Measurements from ENCODE around the gene CHD1L. TPM values are rescaled to one million over a fixed set of nuclear protein-coding genes. Genes with fewer than 3 reads are reported as not detected.
"Not testable (repeated sequence)": the region's sequence is repeated elsewhere in the genome, so short reads cannot be mapped to it uniquely, and the experiment has no call there.

The CHD1L gene
- 19.1 and 20.5 TPM in 2 replicates for polyA plus RNA-seq (2013)

DNA sequence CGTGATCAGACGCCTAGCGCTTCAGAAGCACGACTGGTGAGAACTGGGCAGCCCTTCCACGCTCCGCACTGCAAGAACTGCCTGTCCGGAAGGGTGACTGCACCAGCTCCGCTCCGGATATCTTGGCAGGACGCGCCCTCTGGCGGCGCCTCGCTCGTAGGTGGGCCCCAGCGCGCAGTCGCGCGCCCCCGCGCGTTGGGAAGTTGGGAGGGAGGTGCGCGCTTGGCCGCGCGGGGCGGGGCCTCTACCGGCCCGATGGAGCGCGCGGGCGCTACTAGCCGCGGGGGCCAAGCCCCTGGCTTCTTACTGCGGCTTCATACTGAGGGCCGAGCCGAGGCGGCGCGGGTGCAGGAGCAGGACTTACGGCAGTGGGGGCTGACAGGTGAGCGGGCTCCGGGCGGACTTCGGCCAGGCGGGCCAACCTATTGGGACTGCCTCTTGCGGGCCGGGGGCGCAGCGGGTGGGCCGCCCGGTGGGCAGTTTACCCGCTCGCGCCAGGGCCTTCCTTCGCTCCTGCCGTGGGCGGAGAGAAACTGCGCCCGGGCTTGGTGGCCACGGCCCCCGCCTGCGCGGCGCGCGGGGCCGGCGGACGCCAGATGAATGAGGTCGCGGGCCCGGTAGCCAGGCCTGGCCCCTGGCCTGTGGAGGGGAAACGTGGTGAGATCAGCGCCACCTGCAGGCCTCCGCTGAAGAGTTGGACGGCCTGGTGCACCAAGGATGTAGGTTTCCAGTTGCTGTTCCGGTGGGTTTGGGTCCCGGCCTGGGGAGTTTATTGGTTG, at the start of gene CHD1L:
TSS of gene CHD1L (plus strand) at position 236 of the 779 bp plus-strand sequence. CDS start at position 256, 20 bp downstream.
- Histone ChIP-seq H2BK12ac (ENCODE audit: low read length) (no peak within 1 kb of the TSS), H3K18ac (ENCODE audit: low read length) (peak within 1 kb of the TSS; percentile 83), H3K4me2 (ENCODE audit: low read length) (peak within 1 kb of the TSS; percentile 94), H4K12ac (ENCODE audit: low read depth, low read length) (peak within 1 kb of the TSS; percentile 71), H2AK5ac (ENCODE audit: low read length) (no peak within 1 kb of the TSS), H3K4me3 (ENCODE audit: low read depth, low read length) (peak within 1 kb of the TSS; percentile 92), H3K27ac (ENCODE audit: low read depth, low read length) (peak within 1 kb of the TSS; percentile 65), H2AFZ (ENCODE audit: insufficient read depth, low read length, poor library complexity) (peak within 1 kb of the TSS; percentile 96), H3K4me1 (ENCODE audit: control insufficient read depth in 1 of 2, insufficient read depth in 2 of 2, low read length in 2 of 2) (peaks cover 3 to 4% of the 10 kb centered on the region in 2 experiments), H3K79me2 (ENCODE audit: control insufficient read depth, insufficient read depth, low read length, poor library complexity) (peaks cover 9% of the 10 kb centered on the region), H3K36me3 (ENCODE audit: control insufficient read depth in 1 of 2, insufficient read depth in 2 of 2, low read length in 2 of 2) (peaks cover 0 to 3% of the 10 kb centered on the region in 2 experiments), H3K23ac (ENCODE audit: low read length) (peak within 1 kb of the TSS; percentile 54), H2BK120ac (ENCODE audit: insufficient read depth, low read length, poor library complexity) (peak within 1 kb of the TSS; percentile 67), H3K9me3 (ENCODE audit: insufficient read depth, low read depth, low read length) (no peaks in the 10 kb centered on the region), H3K79me1 (ENCODE audit: low read length) (peaks cover 4% of the 10 kb centered on the region), H2BK5ac (ENCODE audit: low read depth, low read length, poor library complexity) (peak within 1 kb of the TSS; percentile 84), H3K14ac (ENCODE audit: low read length) (peak within 1 kb of the TSS; percentile 87), H3K4ac (ENCODE audit: low read depth, low read length) (peak within 1 kb of the TSS; percentile 68), H3K27me3 (ENCODE audit: insufficient read depth, low read length) (no peaks in the 10 kb centered on the region), H4K91ac (ENCODE audit: low read depth, low read length) (peak within 1 kb of the TSS; percentile 85), H4K8ac (ENCODE audit: low read depth, low read length) (peak within 1 kb of the TSS; percentile 91), H3K9ac (ENCODE audit: low read length) (peak within 1 kb of the TSS; percentile 90)
- WGBS (ENCODE audit: extremely low coverage, insufficient coverage, insufficient read length), result no CpG with 5 or more reads among the region's 82 CpGs
- DNase-seq, result peak; percentile 95 to 98

GRCh38 chr1:147197324-147197723, 45.2 kb upstream of the CHD1L start:
- not testable (repeated sequence) for H3K4ac ChIP-seq (ENCODE audit: low read depth, low read length); H2AFZ ChIP-seq (ENCODE audit: insufficient read depth, low read length, poor library complexity); H4K91ac ChIP-seq (ENCODE audit: low read depth, low read length); H2BK12ac ChIP-seq (ENCODE audit: low read length); H3K4me2 ChIP-seq (ENCODE audit: low read length); H4K8ac ChIP-seq (ENCODE audit: low read depth, low read length); H3K23ac ChIP-seq (ENCODE audit: low read length); H3K4me1 ChIP-seq (ENCODE audit: control insufficient read depth in 1 of 2, insufficient read depth in 2 of 2, low read length in 2 of 2); H2AK5ac ChIP-seq (ENCODE audit: low read length); H3K9me3 ChIP-seq (ENCODE audit: insufficient read depth, low read depth, low read length); H2BK5ac ChIP-seq (ENCODE audit: low read depth, low read length, poor library complexity); DNase-seq; H3K36me3 ChIP-seq (ENCODE audit: control insufficient read depth in 1 of 2, insufficient read depth in 2 of 2, low read length in 2 of 2); H3K79me2 ChIP-seq (ENCODE audit: control insufficient read depth, insufficient read depth, low read length, poor library complexity); H3K18ac ChIP-seq (ENCODE audit: low read length); H3K4me3 ChIP-seq (ENCODE audit: low read depth, low read length); H4K12ac ChIP-seq (ENCODE audit: low read depth, low read length); H3K79me1 ChIP-seq (ENCODE audit: low read length); H3K27me3 ChIP-seq (ENCODE audit: insufficient read depth, low read length); H3K9ac ChIP-seq (ENCODE audit: low read length); H2BK120ac ChIP-seq (ENCODE audit: insufficient read depth, low read length, poor library complexity); H3K14ac ChIP-seq (ENCODE audit: low read length); H3K27ac ChIP-seq (ENCODE audit: low read depth, low read length)
- WGBS (ENCODE audit: extremely low coverage, insufficient coverage, insufficient read length), result no CpG with 5 or more reads among the region's 3 CpGs

DNA sequence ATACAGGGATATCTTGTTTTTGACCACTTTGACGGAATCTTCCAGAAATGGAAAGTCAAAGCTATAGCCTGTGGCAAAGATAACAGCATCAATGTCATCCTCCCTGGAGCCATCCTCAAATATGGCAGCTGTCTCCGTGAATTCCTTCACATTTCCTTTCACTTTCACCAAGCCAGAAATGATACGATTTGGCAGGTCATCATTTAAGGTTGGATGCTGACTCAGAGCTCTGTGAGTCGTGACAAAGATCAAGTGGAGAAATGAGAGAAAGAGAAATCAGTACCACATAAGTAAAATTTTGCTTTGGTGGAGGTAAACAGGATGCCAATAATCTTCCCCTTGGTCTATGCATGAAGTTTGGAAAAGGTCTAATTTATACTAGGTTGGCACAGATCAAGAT, 41.2 kb upstream of the CHD1L start:
- Histone ChIP-seq H2AK5ac (ENCODE audit: low read length) (no peak overlapping the region), H2BK12ac (ENCODE audit: low read length) (no peak overlapping the region), H3K9me3 (ENCODE audit: insufficient read depth, low read depth, low read length) (no peaks in the 10 kb centered on the region), H3K9ac (ENCODE audit: low read length) (no peak overlapping the region), H3K14ac (ENCODE audit: low read length) (no peak overlapping the region), H3K79me2 (ENCODE audit: control insufficient read depth, insufficient read depth, low read length, poor library complexity) (no peaks in the 10 kb centered on the region), H2BK120ac (ENCODE audit: insufficient read depth, low read length, poor library complexity) (no peak overlapping the region), H3K4me1 (ENCODE audit: control insufficient read depth in 1 of 2, insufficient read depth in 2 of 2, low read length in 2 of 2) (no peaks in the 10 kb centered on the region), H3K4ac (ENCODE audit: low read depth, low read length) (no peak overlapping the region), H4K8ac (ENCODE audit: low read depth, low read length) (no peak overlapping the region), H4K91ac (ENCODE audit: low read depth, low read length) (no peak overlapping the region), H4K12ac (ENCODE audit: low read depth, low read length) (no peak overlapping the region), H3K4me2 (ENCODE audit: low read length) (no peak overlapping the region), H3K36me3 (ENCODE audit: control insufficient read depth in 1 of 2, insufficient read depth in 2 of 2, low read length in 2 of 2) (no peaks in the 10 kb centered on the region), H2AFZ (ENCODE audit: insufficient read depth, low read length, poor library complexity) (no peak overlapping the region), H3K27me3 (ENCODE audit: insufficient read depth, low read length) (no peaks in the 10 kb centered on the region), H3K18ac (ENCODE audit: low read length) (no peak overlapping the region), H3K23ac (ENCODE audit: low read length) (no peak overlapping the region), H3K79me1 (ENCODE audit: low read length) (no peaks in the 10 kb centered on the region), H2BK5ac (ENCODE audit: low read depth, low read length, poor library complexity) (no peak overlapping the region), H3K4me3 (ENCODE audit: low read depth, low read length) (no peak overlapping the region), H3K27ac (ENCODE audit: low read depth, low read length) (no peak overlapping the region)
- DNase-seq, result peak in 1 of 2 donors; percentile 18
- no CpG with 5 or more reads among the region's 4 CpGs for WGBS (ENCODE audit: extremely low coverage, insufficient coverage, insufficient read length)

DNA sequence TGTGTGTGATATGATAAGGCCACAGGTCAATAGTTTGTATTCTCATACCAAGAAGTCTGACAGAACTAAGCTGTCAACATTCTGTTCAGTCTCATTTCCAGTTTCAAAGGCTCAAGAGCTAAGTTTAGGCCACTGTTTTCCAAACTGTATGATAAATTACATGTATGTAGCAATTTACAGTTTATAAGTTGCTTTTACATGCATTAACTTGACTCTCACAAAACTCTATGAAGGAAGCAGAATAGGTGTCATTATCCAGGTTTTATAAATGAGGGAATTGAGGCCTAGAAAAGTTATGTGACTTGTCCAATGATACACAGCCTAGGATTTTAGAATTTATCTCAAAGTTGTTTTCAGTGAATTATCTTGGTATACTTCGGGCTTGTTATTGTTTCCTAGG, 40.7 kb upstream of the CHD1L start:
- no peak for DNase-seq
- Histone ChIP-seq H3K36me3 (ENCODE audit: control insufficient read depth in 1 of 2, insufficient read depth in 2 of 2, low read length in 2 of 2) (no peaks in the 10 kb centered on the region), H4K91ac (ENCODE audit: low read depth, low read length) (no peak overlapping the region), H3K18ac (ENCODE audit: low read length) (no peak overlapping the region), H3K4ac (ENCODE audit: low read depth, low read length) (no peak overlapping the region), H3K23ac (ENCODE audit: low read length) (no peak overlapping the region), H3K4me3 (ENCODE audit: low read depth, low read length) (no peak overlapping the region), H2BK120ac (ENCODE audit: insufficient read depth, low read length, poor library complexity) (no peak overlapping the region), H3K27ac (ENCODE audit: low read depth, low read length) (no peak overlapping the region), H4K12ac (ENCODE audit: low read depth, low read length) (no peak overlapping the region), H2AFZ (ENCODE audit: insufficient read depth, low read length, poor library complexity) (no peak overlapping the region), H3K4me1 (ENCODE audit: control insufficient read depth in 1 of 2, insufficient read depth in 2 of 2, low read length in 2 of 2) (no peaks in the 10 kb centered on the region), H2AK5ac (ENCODE audit: low read length) (no peak overlapping the region), H3K9ac (ENCODE audit: low read length) (no peak overlapping the region), H3K14ac (ENCODE audit: low read length) (no peak overlapping the region), H2BK12ac (ENCODE audit: low read length) (no peak overlapping the region), H3K4me2 (ENCODE audit: low read length) (no peak overlapping the region), H3K79me1 (ENCODE audit: low read length) (no peaks in the 10 kb centered on the region), H3K27me3 (ENCODE audit: insufficient read depth, low read length) (no peaks in the 10 kb centered on the region), H3K79me2 (ENCODE audit: control insufficient read depth, insufficient read depth, low read length, poor library complexity) (no peaks in the 10 kb centered on the region), H4K8ac (ENCODE audit: low read depth, low read length) (no peak overlapping the region), H3K9me3 (ENCODE audit: insufficient read depth, low read depth, low read length) (no peaks in the 10 kb centered on the region), H2BK5ac (ENCODE audit: low read depth, low read length, poor library complexity) (no peak overlapping the region)
- WGBS (ENCODE audit: extremely low coverage, insufficient coverage, insufficient read length), result no CpG with 5 or more reads among the region's 1 CpG
